HK-2 (cell line): Measurements from ENCODE around the gene EIF5B.

Source experiments
- DNase-seq: peaks from one replicate; pipeline ENCODE4 v3.0.0-alpha.2; 2018; ENCODE audit not compliant: unreplicated experiment

EIF5B gene

DNA sequence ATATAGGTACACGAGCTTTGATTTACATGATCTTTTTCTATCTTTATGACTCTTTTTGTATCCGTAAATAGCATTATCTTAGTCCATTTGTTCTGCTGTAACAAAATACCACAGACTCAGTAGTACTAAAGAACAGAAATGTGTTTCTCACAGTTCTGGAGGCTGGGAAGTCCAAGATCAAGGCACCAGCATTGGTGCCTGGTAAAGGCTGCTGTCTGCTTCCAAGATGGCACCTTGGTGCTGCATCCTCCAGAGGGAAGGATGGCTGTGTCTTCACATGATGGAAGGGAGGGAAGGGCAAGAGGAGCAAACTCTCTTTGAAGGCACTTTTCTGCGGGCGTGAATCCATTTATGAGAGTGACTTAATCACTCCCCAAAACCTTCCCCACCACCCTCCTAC is 36.0 kb downstream of the EIF5B start:
- DNase-seq: no peak

DNA sequence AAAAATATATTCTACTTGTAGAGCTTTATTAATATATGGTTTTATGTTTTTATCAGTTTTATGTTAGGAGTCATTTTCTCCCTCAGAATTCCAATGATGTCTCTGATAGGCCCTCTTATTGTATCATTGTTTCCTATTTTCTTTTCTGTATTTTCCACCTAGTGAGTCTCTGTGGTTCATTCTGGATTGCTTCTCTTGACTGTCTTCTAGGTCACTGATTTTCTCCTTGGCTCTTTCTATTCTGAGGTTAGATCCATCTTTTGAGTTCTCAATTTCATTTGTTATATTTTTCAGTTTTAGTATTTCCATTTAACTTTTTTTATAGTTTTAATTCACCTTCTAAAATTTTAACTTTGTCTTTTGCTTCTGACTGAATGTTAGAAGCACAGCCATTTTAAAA is 37.6 kb downstream of the EIF5B start:
- no peak for DNase-seq

GRCh38 chr2:99376254-99376864 is 39.2 kb downstream of the EIF5B start:
- no peak for DNase-seq

GRCh38 chr2:99377879-99378278 is 40.7 kb downstream of the EIF5B start:
- DNase-seq: no peak

GRCh38 chr2:99380376-99381010 is 43.3 kb downstream of the EIF5B start:
- no peak for DNase-seq

GRCh38 chr2:99382143-99382542 is 45.0 kb downstream of the EIF5B start:
- no peak for DNase-seq

DNA sequence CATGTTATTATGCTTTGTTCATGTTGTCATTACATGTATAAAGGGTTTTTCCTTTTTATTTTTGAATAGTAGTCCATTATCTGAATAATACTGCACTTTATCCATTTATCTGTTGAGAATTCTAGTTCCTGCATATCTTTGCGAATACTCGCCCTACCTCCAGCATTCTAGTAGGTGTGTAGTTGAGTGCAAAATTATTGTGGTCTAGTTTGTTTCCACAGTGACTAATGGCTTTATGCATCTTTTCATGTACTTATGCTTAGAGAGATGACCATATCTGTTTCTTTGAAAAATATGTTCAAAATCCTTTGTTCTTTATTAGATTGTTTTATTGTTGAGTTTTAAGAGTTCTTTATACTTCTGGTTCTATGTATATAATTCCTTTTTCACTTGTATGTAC is 48.8 kb downstream of the EIF5B start:
- no peak for DNase-seq

DNA sequence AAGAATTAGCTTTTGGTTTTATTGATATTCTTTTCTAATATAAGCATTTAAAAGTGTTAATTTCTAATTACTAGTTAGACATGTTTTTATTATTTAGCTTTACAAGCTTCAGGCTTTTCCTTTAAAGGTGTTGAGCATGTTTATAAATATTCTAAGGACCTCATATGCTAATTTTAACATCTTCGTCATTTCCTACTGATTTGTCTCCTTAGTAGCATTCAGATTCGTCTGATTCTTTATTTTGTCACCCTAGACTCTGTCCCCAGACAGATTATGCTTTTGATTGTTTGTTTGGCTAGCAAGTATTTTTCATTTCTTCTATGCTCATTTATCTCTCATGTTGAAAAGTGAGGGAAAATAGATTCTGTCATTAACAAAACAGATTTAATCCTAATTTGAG is 51.7 kb downstream of the EIF5B start:
- DNase-seq: no peak

DNA sequence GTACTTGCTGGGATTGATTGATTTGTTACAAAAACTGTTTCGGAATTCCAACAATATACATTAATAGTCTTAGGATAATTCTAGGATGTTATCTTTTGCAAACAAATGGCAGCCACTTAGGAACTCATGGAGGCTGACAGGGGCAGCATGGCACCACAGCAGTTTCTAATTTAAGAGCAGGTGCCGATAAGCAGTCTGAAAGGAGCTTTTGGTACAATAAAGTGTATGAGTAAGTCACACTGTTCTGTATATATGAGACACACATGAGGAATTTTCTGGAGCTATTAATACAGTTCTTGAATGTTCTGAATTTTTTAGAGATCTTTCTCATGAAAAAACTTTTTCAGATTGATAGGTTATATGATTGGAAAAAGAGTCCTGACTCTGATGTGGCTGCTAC is 52.2 kb downstream of the EIF5B start:
- no peak for DNase-seq

GRCh38 chr2:99389946-99390345 is 52.8 kb downstream of the EIF5B start:
- no peak for DNase-seq

DNA sequence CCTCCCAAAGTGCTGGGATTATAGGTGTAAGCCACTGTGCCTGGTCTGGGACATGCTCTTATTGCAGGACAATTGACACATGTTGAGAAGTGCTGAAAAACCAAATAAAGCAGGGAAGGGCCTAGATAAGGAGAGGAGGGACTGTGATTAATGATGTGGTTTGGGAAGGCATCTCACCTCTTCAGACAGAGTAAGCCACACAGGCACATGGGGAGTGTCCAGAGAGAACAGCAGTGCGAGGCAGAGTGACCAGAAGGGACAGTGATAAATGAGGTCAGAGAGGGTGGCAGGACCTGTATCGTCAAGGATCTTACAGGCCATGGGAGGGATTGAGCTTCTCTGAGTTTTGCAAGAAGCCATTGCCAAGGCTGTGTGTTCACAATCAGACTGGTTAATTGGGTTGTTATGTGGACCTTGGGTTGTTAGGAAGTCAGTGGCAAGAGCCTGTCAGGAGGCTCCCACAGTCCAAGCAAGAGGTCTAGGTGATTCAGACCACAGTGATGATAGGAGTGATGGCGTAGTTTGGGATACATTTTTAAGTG is 58.5 kb downstream of the EIF5B start:
- no peak for DNase-seq

GRCh38 chr2:99397266-99397920 is 60.2 kb downstream of the EIF5B start:
- DNase-seq: no peak

DNA sequence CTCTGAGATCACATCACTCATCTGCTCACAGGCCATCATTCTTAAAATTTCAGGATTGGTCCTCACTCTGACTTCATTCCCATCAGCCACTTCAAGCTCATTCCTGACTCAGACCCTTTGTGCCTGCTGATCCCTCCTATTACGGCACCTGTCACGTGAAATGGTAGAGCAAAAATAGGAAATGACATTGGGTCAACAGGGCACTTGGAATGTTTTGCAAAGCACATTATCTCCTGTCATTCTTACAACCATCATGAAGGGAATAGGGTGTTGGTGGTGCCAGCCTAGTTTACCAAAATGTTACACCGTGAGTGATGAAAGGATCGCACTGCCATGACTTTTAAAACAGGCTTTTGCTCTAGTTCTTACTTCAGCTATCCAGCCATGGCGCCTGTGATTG is 61.1 kb downstream of the EIF5B start:
- DNase-seq: no peak

- DNase-seq: no peak
Observed at GRCh38 chr2:99399063-99399462, 61.9 kb downstream of the EIF5B start.

DNA sequence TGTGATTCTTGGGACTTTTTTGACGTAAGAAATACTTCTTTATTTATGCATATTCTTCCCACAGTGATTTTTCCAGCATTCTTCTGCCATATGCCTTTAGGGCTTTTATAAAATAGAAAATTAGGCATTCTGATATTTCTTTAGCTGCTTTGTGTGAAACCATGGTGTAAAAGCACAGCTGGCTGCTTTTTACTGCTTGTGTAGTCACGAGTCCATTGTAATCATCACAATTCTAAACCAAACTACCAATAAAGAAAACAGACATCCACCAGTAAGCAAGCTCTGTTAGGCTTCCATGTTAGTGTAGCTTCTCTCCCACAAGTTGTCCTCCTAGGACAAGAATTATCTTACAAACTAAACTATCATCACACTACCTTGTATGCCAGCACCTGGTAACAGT is 62.6 kb downstream of the EIF5B start:
- no peak for DNase-seq

- DNase-seq: no peak
Observed at GRCh38 chr2:99401841-99402240, 64.7 kb downstream of the EIF5B start.

- DNase-seq: no peak
Observed at GRCh38 chr2:99403084-99403483, 65.9 kb downstream of the EIF5B start.

DNA sequence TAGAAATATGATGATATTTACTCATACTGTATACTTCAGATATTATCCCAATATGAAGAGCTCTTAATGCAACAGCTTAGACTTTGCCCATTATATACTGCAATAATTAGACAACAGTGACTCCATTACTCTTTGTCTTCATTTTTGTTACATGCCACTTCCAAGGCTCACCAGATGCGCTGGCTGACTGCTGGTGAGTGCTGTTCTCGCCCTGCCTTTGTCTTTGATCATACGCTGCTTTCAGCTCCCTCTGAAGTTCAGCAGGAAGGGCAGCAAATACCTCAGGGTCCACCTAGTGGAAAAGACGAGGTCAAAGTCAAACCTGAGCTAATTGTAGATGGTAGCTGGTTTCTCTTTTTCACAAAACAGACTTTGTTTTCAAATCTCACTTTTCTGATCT is 66.3 kb downstream of the EIF5B start:
- no peak for DNase-seq

- DNase-seq: no peak
Observed at GRCh38 chr2:99404039-99404796, 67.0 kb downstream of the EIF5B start.

DNA sequence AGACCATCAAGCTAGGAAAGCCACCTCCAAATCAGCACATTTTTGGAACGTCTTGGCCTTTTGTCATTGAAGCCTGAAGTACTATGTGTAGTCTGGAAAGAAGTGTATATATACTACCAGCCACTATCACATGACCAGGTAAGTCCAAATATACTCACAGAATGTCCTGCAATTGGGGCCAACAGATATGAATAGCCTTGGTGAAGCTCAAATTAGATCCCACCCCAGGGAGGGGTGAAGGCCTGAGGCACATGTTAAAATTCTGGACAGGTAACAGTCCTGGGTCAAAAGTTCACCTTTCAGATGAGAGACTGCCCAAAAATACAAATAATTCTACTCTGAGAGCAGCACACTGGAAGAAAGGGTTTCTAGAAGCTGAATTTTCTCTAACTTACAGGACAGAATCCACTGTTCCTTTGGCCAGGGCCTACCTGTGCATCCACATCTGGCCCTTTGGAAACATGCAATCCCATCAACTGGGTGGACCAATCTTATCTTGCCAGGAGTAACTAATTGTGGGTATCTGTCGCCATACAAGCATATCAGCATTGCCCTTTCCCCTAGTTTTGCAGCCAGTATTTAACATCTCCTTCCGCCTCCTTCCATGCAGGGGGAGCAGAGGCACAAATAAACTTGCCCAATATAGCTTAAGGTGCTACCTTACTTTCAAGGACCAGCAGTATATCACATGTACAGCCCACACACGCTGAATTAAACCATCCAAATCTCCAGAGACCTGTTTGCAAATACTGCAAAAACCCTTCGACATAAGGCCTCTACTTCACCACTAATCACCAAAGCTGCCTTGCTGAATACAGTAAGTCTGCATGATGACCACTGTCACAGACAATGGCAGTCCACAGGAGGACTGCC is 67.8 kb downstream of the EIF5B start:
- no peak for DNase-seq

- no peak for DNase-seq
Observed at GRCh38 chr2:99406137-99406536, 68.9 kb downstream of the EIF5B start.
